ENCODE measurements around the gene ACTR3.

Gene ACTR3

DNA sequence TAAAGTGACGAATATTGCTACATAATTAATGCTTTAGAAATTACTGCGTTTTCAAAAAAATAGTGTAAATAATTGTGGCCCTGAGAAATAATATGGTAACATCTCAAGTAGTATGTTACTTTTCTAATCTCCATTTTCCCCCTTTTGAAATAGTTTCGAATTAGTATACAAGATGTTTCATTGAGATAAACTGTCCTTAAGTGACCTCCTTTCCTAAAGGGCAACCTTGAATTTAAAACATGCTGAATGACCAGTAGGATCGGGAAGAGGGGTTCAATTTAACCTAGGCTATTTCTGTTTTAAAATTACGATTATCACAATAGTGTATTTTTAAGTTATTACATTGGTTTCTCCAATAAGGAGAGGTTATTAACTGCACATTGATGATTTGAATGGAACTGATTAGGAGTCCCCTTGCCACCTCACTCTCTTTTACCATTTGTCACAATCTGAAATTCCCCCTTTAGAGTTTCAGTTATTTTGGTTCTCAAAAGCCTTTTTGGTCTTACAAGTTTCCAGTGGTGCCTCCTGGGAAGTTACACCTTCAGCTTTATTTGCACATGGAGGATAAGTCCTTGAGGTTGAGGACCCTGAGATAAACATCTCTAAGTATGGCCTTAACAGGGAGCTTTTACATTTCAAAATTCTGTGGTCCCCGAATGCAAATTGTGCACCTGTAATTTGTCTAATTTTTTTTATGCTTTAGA lies 2.3 kb downstream of the ACTR3 start:
- TF ChIP-seq, protein P1, sequence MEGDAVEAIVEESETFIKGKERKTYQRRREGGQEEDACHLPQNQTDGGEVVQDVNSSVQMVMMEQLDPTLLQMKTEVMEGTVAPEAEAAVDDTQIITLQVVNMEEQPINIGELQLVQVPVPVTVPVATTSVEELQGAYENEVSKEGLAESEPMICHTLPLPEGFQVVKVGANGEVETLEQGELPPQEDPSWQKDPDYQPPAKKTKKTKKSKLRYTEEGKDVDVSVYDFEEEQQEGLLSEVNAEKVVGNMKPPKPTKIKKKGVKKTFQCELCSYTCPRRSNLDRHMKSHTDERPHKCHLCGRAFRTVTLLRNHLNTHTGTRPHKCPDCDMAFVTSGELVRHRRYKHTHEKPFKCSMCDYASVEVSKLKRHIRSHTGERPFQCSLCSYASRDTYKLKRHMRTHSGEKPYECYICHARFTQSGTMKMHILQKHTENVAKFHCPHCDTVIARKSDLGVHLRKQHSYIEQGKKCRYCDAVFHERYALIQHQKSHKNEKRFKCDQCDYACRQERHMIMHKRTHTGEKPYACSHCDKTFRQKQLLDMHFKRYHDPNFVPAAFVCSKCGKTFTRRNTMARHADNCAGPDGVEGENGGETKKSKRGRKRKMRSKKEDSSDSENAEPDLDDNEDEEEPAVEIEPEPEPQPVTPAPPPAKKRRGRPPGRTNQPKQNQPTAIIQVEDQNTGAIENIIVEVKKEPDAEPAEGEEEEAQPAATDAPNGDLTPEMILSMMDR (IDR thresholded peaks at IDR 0.05; ENCODE audit: borderline replicate concordance, control extremely low read depth, extremely low read depth, insufficient read depth, missing control alignments): no peak
- no peak for DNase-seq (ENCODE audit: low spot score)
- in situ Hi-C loops (cut with MboI; ENCODE audit: low sequenced_read_pairs, unreplicated experiment): no loop called here

- DNase-seq (ENCODE audit: low spot score): no peak
- TF ChIP-seq, protein P1 (IDR thresholded peaks at IDR 0.05; ENCODE audit: borderline replicate concordance, control extremely low read depth, extremely low read depth, insufficient read depth, missing control alignments): no peak
- in situ Hi-C loops (cut with MboI; ENCODE audit: low sequenced_read_pairs, unreplicated experiment): no loop called here
These were observed 4.4 kb downstream of the ACTR3 start for GRCh38 chr2:113894156-113894743.

GRCh38 chr2:113895301-113895700 lies 5.4 kb downstream of the ACTR3 start:
- no peak for DNase-seq (ENCODE audit: low spot score)
- TF ChIP-seq, protein P1 (IDR thresholded peaks at IDR 0.05; ENCODE audit: borderline replicate concordance, control extremely low read depth, extremely low read depth, insufficient read depth, missing control alignments): no peak
- in situ Hi-C loops (cut with MboI; ENCODE audit: low sequenced_read_pairs, unreplicated experiment): no loop called here

GRCh38 chr2:113895819-113896563 lies 6.1 kb downstream of the ACTR3 start:
- in situ Hi-C loops (cut with MboI; ENCODE audit: low sequenced_read_pairs, unreplicated experiment): no loop called here
- no peak for DNase-seq (ENCODE audit: low spot score)
- TF ChIP-seq, protein P1 (IDR thresholded peaks at IDR 0.05; ENCODE audit: borderline replicate concordance, control extremely low read depth, extremely low read depth, insufficient read depth, missing control alignments): no peak

DNA sequence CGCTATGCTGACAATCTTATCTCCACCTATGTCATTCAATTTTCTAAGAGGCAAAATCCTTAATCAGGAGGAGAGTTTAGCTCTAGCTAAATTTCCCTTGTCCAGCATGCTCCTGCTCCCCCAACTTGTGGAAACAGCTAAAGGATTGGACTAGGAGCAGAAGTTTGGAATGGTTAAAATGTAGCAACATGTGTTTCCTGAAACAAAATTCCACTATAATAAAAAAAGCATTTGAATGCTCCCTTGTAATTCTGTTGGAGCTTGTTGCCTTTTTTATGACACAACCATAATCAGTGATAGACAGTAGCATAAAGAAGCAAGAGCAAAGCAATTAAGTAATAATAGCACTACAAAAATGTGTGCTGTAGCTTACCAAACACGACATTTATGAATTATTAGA lies 6.9 kb downstream of the ACTR3 start:
- no peak for DNase-seq (ENCODE audit: low spot score)
- TF ChIP-seq, protein P1 (IDR thresholded peaks at IDR 0.05; ENCODE audit: borderline replicate concordance, control extremely low read depth, extremely low read depth, insufficient read depth, missing control alignments): no peak
- in situ Hi-C loops (cut with MboI; ENCODE audit: low sequenced_read_pairs, unreplicated experiment): no loop called here

DNA sequence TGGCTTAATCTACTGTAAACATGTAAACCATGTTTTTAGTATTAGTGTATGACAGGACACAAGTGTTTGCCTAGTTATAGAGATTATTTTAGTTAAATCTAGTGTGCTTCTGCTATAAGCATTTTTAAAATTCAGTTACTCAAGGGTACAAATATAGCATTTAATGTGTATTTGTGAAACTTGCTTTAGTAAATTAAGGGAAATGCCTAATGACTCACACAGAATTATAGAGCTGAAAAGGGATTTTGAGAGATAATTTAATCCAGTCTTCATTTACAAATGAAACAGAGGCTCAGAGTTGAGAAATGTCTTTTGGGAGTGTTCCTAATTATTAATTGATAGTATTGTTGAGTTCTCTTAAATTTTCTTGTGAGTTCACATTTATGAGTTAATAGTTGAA lies 8.2 kb downstream of the ACTR3 start:
- in situ Hi-C loops (cut with MboI; ENCODE audit: low sequenced_read_pairs, unreplicated experiment): no loop called here
- TF ChIP-seq, protein P1 (IDR thresholded peaks at IDR 0.05; ENCODE audit: borderline replicate concordance, control extremely low read depth, extremely low read depth, insufficient read depth, missing control alignments): no peak
- DNase-seq (ENCODE audit: low spot score): no peak
